ENCODE data around the gene TSHR. TPM values are rescaled to one million over a fixed set of nuclear protein-coding genes. Genes with fewer than 3 reads are reported as not detected.

TSHR gene
- total RNA-seq, 2 donors from 2014 or later = 0.63 TPM; not detected in 1

- H3K27me3 ChIP-seq (replicated peaks; ENCODE audit: insufficient read depth) = no peaks in the 10 kb centered on the region
Measured at GRCh38 chr14:80958226-80958625, 2.8 kb downstream of the TSHR start.

GRCh38 chr14:80958939-80959338 lies 3.5 kb downstream of the TSHR start:
- Histone ChIP-seq H3K27ac (no peak overlapping the region), H3K27me3 (replicated peaks; ENCODE audit: insufficient read depth) (no peaks in the 10 kb centered on the region), H3K4me3 (no peak overlapping the region), H3K9me3 (no peaks in the 10 kb centered on the region), H3K36me3 (no peaks in the 10 kb centered on the region), H3K4me1 (ENCODE audit: control insufficient read depth in 1 of 2, low read depth in 2 of 2) (peaks cover 3 to 4% of the 10 kb centered on the region in 2 donors)
- no peak for TF ChIP-seq CTCF (IDR thresholded peaks at IDR 0.05)
- ATAC-seq (ENCODE audit: insufficient number of reproducible peaks, low FRiP score, low read depth) (no peak), DNase-seq (ENCODE audit: low spot score) (no peak)

More at GRCh38 chr14:80958226-80958625, 2.8 kb downstream of the TSHR start:
- DNase-seq (ENCODE audit: low spot score) (no peak), ATAC-seq (ENCODE audit: insufficient number of reproducible peaks, low FRiP score, low read depth) (no peak)
- H3K27ac ChIP-seq = no peak overlapping the region
- no peaks in the 10 kb centered on the region for H3K36me3 ChIP-seq
- H3K4me3 ChIP-seq = no peak overlapping the region
- no peak for TF ChIP-seq CTCF (IDR thresholded peaks at IDR 0.05)
- peaks cover 3 to 4% of the 10 kb centered on the region in 2 donors for H3K4me1 ChIP-seq (ENCODE audit: control insufficient read depth in 1 of 2, low read depth in 2 of 2)
- H3K9me3 ChIP-seq = no peaks in the 10 kb centered on the region

GRCh38 chr14:80959496-80959895 lies 4.1 kb downstream of the TSHR start:
- TF ChIP-seq CTCF (IDR thresholded peaks at IDR 0.05) = no peak
- DNase-seq (ENCODE audit: low spot score) = no peak
- H3K36me3 ChIP-seq = no peaks in the 10 kb centered on the region
- no peaks in the 10 kb centered on the region for H3K9me3 ChIP-seq
- no peaks in the 10 kb centered on the region for H3K27me3 ChIP-seq (replicated peaks; ENCODE audit: insufficient read depth)
- no peak for ATAC-seq (ENCODE audit: insufficient number of reproducible peaks, low FRiP score, low read depth)
- peaks cover 3 to 4% of the 10 kb centered on the region in 2 donors for H3K4me1 ChIP-seq (ENCODE audit: control insufficient read depth in 1 of 2, low read depth in 2 of 2)
- H3K27ac ChIP-seq = no peak overlapping the region
- no peak overlapping the region for H3K4me3 ChIP-seq

- DNase-seq (ENCODE audit: low spot score) (no peak), ATAC-seq (ENCODE audit: insufficient number of reproducible peaks, low FRiP score, low read depth) (no peak)
- H3K9me3 ChIP-seq = no peaks in the 10 kb centered on the region
- no peaks in the 10 kb centered on the region for H3K36me3 ChIP-seq
- H3K4me3 ChIP-seq = no peak overlapping the region
- no peaks in the 10 kb centered on the region for H3K4me1 ChIP-seq (ENCODE audit: control insufficient read depth in 1 of 2, low read depth in 2 of 2)
- H3K27ac ChIP-seq = no peak overlapping the region
- TF ChIP-seq CTCF (IDR thresholded peaks at IDR 0.05) = no peak
- no peaks in the 10 kb centered on the region for H3K27me3 ChIP-seq (replicated peaks; ENCODE audit: insufficient read depth)
Measured at GRCh38 chr14:80965037-80965436, 9.6 kb downstream of the TSHR start.

- no peak overlapping the region for H3K4me3 ChIP-seq
- no peaks in the 10 kb centered on the region for H3K36me3 ChIP-seq
- H3K27me3 ChIP-seq (replicated peaks; ENCODE audit: insufficient read depth) = no peaks in the 10 kb centered on the region
- no peak overlapping the region for H3K27ac ChIP-seq
- no peak for TF ChIP-seq CTCF (IDR thresholded peaks at IDR 0.05)
- peaks cover 0 to 11% of the 10 kb centered on the region in 2 donors for H3K4me1 ChIP-seq (ENCODE audit: control insufficient read depth in 1 of 2, low read depth in 2 of 2)
- no peak for ATAC-seq (ENCODE audit: insufficient number of reproducible peaks, low FRiP score, low read depth)
- DNase-seq (ENCODE audit: low spot score) = no peak
- no peaks in the 10 kb centered on the region for H3K9me3 ChIP-seq
Measured at GRCh38 chr14:80973931-80974641, 18.7 kb downstream of the TSHR start.

Data from thoracic aorta (tissue), 2 donors.